GM18861 (cell line): Measurements from ENCODE around the gene CCDC70.
A peak's percentile ranks its signal among the peaks of the same experiment; 100 is the strongest.

Experiments
- ATAC-seq: cut with Tn5 transposase; IDR thresholded peaks from one replicate; pipeline ENCODE4 v1.9.1; 2021; ENCODE audit not compliant: unreplicated experiment

Gene CCDC70

DNA sequence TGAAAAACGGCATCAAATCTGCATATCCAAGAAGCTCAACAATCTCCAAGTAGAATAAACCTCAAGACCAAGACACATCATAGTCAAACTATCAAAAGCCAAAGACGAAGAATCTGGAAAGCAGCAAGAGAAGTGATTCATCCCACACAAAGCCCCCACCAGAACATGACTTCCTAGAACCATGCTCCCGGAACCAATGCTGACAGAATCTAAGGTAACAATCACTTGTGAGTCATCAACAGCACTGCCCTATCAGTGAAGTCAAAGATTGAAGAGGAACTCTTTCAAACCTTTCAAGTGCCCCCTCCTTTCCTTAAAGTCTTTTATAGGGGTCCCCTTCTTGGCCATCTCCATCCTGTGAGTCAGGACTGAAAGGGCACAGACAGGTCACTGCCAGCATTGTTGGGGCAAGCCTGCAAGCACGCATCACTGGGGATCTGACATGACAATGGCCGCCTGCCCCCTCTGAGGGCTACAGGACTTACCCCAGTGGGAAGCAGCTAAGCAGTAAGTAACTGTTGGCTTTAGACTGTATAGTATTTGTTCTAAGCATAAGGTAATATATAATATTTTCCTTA, at the start of gene CCDC70:
Gene CCDC70, plus strand, starts transcription at position 247 of the 578 bp plus-strand sequence. CDS start 3,443 bp downstream, outside the sequence.
- ATAC-seq: no peak

DNA sequence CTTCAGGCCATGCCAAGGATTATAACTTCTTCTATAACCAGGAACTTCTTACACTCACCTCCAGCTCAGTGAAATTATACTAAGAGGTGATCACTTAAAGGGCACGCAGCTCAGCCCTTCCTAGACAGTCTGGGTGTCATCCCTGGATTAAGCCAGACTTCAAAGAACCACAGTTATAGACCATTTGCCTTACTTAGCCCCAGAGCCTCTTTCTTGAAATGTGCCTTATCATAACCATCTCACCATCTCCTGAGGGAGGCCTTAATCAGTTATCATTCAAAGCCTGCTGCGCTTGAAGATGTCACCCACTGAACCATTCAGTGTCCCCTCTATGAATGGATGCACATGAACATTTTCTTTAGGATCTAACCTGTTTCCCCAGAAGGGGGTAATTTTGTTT, 47.7 kb upstream of the CCDC70 start:
- no peak for ATAC-seq

DNA sequence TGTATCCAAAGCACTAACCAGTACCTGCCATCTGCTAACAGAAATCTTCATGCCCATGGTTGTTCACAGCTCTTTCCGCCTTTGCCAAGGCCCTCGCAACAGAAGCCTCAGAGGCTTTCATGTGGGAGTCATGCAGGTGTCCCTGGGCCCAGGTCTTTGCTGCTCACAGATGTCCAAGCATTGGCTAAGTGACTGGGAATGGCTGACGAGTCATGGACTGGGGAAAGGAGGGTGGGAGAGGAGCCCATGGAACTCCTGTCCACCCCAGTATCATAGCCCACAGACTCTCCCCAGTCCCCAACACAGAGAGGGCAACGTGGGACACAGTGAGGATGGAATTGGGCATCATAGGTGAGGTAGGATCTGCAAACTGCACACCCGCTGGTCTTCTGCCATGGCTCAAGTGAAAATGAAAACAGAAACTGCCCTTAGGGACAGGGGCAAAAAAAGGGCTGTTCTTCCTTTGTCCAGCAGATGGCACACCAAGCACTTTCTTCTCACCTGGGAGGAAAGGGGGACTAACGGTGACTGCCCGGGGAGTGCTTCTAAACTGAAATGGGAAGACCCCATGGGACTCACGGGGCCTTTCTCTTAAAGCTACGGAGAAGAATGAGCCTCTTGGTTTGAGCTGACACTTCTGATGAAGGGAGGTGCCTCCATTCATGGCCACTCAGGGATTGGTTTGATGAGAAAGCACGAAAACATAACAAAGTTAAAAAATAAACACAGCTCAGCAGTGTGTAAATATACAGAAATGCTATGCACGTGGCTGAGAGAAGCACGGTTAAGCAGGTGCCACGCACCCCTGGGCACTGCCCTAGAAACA, 46.7 kb upstream of the CCDC70 start:
- peak; percentile 57 for ATAC-seq

DNA sequence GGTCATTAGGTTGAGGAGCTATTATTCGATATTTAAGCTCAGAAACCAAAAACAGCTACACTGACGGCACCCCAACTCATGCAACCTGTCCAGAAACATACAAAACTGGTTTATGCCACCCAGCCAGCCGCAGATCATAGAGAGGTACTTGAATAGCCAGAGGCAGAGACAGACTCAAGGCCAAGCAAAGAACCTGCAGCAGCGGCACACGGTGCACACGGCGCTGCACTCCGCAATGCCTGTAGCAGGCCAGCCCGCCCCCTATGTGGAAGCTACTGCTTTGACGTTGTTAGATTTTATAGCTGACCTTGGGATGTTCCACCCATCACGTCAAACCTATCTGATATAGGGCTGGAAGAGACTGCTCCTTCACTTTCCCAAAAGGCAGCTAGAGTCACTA, 45.9 kb upstream of the CCDC70 start:
- ATAC-seq: no peak

DNA sequence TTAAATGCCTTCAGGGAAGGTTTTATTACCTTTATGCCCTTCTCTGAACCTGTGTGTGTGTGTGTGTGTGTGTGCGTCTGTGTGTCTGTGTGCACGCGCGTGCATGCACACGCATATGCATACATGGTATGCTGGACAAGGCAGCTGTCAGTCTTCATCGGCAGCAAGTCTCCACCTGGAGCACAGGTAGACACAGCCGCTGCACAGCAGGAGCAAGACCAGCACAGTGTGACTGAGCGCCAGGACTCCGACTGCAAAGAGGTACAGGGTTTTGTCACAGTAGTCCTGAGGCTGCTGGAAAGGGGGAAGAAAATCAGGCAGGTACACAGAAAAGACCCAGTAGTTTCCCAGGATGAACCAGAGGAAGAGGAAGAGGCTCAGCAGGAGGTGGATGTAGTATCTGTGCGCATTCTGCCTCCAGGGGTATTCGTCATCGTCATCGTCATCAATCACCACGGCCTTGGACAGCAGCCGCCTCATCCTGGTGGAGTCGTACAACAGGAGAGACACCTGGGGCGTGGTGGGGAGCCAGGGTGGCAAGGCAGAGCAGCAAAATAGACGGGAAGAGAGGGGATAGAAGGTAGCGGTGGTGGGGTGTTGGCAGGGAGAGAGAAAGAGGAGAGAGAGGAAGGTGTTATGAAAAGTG, 45.0 kb upstream of the CCDC70 start:
- no peak for ATAC-seq

DNA sequence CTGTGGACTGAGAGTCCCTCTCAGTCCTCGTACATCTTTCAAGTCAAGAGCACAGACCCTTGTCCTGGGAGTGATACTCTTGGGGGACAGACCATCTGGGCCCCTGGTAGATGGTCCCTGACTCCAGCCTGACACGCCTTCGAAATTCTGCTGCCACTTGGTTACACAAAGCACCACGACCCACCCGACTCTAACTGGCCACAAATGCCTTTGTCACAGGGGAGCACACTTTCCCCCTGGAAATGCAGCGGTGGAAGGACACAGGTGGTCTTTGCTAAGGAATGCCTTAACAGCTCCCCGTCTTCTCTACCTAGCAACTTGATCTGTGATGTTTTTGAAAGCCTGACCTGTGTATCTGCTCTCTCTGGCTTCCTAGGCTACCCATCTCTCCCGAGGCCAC, 44.1 kb upstream of the CCDC70 start:
- no peak for ATAC-seq

DNA sequence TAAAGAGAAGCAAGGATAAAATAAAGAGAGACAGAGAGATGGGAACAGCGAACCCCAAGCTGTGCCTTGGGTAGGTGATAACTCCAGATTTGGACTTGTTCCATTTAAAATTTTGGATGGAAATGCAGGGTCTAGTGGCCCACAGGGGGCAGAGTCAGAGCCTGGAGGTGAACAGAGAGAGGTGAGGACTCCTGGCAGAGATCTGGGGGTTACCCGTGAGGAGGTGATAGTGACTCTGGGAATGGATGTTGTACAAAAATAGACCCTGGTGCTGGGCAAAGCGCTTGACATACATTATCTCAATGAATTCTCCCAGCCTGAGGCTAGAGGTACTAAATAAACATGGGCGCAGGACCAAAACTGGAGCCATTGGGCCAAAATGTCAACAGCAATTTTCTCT, 43.5 kb upstream of the CCDC70 start:
- no peak for ATAC-seq

DNA sequence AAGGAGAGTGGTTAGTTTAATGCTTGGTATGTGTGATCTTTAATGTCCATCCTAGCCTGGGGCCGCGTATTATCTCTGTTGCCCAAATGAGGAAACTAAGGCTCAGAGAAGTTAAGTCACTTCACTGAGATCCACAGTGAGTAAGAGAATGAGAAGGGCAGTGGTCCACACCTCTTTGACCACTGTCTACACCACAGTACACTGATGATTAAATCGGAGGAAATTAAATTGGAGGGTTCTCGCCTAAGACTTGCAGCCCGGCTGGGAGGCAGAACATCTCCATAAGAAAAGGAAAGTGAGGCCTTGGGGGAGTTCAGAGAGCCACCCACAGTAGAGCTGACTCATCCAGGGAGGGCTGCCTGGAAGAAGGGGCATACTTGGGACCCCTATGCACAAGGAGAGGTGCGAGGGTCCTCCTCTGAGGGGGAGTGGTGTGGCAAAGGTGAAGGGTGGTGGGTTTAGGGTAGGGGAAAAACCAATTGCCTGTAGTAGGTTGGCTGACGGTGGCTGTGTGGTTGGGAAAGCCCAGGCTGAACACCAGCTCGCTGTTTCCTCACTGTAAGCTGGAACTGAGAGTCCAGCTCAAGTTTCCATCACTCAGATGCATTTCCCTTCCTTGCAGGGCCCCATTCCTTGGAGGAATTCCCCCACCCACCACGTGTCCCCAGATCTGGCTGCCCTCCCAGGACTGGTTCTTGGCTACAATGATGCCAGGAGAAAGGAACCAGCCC, 42.8 kb upstream of the CCDC70 start:
- no peak for ATAC-seq

DNA sequence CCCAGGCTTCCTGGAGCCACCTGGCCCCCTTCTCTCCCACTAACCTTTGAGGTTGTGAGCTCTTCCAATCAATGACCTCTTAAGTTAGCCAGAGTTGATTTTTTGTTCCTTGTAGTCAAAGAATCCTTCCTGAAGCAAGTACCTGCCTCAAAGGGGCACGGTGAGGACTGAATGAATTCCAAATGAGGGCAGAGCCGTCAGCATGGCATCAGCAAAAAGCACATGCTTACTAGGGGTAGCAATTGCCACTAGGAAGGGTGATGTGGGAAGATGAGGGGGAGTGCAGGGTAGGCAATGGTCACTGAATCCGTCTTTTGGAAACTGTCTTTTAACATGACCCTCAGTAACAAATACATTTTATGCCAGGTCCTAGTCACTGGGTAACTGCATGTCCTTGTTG, 42.2 kb upstream of the CCDC70 start:
- ATAC-seq: no peak

DNA sequence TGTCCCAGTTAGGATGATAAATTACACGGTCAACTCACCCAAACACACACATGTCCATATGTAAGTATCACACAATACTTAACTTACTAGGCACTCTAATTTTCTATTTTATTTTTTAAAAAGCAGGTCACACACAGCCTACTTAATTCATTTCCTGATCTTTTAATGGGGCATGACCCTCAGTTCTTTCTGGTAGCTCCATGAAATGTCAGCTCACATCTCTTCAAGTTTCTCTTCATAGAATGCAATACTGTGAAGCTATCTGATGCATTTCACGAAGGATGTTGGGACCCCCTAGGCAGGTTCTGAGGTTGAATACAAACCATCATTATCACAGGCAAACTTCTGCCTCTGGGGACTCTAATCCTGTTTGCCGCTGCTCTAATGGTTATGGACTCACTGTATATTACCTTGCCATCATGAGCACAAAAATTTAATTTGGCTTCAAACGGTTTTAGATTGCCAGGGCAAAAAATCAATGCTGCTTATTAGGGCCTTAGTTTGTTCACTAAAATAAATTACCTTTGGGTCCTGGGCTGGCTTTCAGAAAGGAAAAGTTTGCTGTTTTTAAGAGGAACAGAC, 41.7 kb upstream of the CCDC70 start:
- no peak for ATAC-seq

DNA sequence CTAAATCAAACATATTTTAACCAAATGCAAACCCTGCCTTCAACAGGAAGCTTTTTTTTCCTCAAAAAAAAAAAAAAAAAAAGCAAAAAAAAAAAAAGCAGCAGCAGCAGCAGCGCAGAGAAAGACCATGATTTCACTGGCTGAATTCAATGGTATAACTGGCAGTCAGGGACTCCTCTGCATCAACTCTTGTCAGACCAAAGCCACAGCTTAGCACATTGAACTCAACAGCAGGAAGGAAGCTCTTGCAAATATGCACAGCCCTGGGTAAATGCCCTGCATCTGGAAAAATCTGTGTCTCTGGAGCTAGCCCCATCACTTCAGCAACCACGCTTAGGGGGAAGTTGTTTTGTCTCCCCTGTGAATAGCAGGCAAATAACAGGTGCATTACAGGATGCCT, 40.2 kb upstream of the CCDC70 start:
- no peak for ATAC-seq

DNA sequence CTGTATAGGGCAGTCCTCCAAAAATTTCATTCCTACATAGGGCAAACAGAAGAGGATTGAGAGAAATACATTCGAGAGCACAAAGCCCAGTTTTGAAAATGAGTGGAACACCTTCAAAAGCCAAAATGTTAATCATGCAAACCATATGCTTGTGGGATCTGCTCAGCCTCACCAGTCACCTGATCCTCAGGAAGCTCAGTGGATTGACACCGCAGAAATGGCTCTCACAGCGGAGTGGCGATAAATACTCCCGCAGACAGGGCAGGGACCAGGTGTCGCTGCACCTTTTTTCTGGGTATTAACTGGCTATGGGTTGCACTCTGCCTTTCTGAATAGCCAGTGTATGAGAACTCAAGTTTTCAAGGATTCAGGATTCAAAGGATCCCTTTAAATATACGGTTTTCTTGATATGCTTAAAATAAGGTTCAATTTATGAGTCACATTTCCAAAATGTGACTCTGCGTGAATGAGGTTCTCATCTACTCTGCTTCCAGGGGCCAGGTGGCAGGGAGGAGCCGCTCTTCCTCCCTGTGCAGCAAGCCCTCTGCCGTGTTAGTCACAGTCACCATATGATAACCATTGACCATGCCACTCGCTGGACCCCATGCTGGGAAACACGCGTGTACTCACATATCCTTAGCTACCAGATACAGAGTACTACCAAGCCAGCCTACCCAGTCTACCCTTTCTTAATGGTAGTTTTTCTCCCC, 39.5 kb upstream of the CCDC70 start:
- ATAC-seq: no peak

DNA sequence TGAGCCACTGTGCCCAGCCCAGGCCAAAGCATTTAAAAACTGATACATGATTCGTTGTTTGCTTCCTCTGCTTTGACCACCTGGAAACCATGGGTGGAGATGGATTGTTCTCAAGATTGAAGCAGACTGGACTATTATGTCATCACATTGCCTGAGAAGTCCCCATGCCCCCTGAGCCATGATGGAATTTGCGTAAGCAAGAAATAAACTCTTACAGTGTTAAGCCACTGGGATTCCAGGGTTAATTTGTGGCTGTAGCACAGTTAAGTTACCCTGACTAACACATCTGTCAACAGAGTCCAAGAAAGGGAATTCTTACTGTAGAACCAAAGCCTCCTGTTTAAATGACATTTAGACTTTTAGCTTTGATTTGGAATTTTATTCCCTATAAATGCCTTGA, 38.4 kb upstream of the CCDC70 start:
- no peak for ATAC-seq

DNA sequence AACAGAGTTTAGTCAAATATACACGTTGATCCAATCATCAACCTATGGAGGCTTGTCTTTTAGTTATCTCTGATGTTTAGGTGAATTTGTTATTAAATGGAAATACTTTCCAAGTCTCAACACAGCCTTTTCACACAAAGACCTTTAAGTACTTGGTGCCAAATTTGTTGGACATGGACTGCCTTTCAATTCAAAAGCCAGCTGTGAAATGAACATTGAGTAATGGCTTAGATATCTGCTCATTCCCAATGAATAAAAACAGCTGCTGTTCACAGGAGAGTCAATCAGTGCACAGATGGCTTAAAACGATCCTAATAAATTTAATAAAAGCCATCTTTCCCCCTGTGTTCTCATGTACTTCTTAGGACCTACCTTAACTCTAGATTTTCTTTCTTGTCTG, 37.9 kb upstream of the CCDC70 start:
- ATAC-seq: no peak

DNA sequence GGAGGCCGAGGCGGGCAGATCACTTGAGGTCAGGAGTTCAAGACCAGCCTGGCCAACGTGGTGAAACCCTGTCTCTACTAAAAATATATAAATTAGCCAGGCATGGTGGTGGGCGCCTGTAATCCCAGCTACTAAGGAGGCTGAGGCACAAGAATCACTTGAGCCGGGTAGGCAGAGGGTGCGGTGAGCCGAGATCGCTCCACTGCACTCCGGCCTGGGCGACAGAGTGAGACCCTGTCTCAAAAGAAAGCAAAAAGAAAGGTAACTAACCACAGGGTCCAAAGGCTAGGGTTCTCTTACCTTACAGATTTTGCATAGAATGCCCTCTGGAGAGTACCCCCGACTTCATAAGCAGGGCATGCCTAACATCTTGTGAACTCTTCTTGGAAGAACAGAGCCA, 37.1 kb upstream of the CCDC70 start:
- peak; percentile 27 for ATAC-seq

DNA sequence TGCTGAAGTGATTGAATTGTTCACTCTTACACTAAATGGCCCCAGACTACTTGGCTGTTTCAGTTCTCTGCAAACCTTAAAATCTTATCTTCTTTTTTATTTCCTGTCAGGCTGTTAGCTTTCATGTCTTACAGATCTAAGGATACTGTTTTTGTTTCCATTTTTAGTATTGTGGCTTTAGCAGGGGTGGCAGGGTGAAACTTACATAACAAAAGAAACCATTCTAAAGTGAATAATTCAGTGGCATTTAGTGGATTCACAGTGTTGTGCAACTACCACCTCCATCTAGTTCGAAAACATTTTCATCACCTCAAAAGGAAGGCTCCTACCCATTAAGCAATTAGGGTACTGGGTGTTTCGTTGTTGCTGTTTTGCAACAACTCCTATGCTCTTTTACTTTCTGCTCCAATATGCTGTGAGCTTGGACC, 36.6 kb upstream of the CCDC70 start:
- ATAC-seq: peak; percentile 34

DNA sequence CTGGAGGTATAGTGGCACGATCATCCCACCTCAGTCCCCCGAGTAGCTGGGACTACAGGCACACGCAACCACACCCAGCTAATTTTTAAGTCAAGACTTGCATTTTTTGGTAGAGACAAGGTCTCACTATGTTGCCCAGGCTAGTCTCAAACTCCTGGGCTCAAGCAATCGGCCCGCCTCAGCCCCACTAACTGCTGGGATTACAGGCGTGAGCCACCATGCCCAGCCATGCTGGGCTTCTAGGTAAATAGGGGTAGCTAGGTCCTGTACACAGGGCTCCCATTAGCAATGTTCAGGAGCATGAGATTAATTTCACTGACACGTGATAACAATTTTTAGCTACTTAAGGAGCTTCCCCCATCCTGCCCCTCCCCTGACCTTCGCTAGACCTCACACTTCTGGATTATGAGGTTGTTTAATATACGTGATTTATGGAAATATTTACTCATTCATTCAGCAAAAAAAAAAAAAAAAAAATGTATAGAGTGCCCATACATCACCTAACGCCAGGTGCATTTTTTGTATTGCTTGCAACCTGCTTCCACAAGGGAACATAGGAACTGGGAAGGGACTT, 36.0 kb upstream of the CCDC70 start:
- no peak for ATAC-seq

DNA sequence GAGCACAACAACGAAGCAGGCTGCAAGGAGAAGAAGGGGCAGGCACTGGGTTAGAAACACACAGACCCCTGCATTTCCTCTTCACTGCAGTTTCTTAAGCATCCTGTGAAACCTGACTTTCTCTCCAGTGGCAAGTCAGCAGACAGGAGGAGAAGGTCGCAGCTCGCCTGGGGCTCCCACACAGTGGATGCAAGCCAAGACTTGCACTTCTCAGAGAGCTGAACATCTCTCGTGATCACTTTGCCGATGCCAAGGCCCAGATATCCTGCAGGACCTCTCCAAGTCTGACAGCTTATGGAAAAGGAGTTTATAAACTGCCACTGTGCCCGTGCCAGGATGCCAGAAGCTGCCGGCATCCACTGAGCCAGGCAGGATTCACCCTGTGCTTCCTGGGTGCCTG, 35.2 kb upstream of the CCDC70 start:
- ATAC-seq: no peak

DNA sequence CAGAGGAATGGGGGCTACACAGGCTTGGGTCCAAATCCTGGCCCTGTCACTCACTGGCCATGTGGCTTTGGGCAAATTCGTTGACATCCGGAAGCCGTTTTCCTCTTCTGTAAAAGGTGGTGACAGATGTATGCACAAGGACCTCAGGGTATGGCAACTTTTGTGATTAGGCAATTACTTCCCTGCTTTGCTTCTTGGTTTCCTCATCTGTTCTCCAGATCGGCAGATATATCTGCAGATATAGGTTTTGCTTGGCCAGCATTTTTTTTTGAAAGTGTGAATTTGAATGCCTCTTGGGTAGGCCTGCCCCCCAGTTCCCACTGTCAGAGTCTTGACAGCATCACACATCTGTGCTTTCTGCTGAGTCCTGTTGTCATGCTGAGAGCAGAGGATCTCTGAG, 34.5 kb upstream of the CCDC70 start:
- ATAC-seq: no peak
